ENCODE results near the gene IMP4. TPM values are rescaled to one million over a fixed set of nuclear protein-coding genes. Genes with fewer than 3 reads are reported as not detected.

The IMP4 gene
- total and polyA plus RNA-seq, 10 of the 15 experiments (the other 5 are each of a cell fraction or from before 2014, with no cell fraction given) = 41.4 to 242 (median 166) TPM

GRCh38 chr2:130372833-130373807, 30.4 kb downstream of the IMP4 start (continued):
- TF ChIP-seq MLLT1 (IDR thresholded peaks at IDR 0.05) (peak; percentile 39; the same call in 1 of the 2 replicates), MTA2 (IDR thresholded peaks at IDR 0.05; ENCODE audit: low read depth) (peak; percentile 30; the same call in 1 of the 2 replicates), NR2C1 (IDR thresholded peaks at IDR 0.05) (no peak), WRNIP1 (IDR thresholded peaks at IDR 0.05; ENCODE audit: borderline replicate concordance, low read depth, low read length) (no peak), BCL3 (IDR thresholded peaks at IDR 0.05; ENCODE audit: borderline replicate concordance, insufficient read depth, low read depth, low read length, poor library complexity, severe bottlenecking) (no peak), SUPT20H (IDR thresholded peaks at IDR 0.05; ENCODE audit: borderline replicate concordance, control insufficient read depth, low read depth, low read length) (no peak), ATF7 (IDR thresholded peaks at IDR 0.05; ENCODE audit: low read depth) (no peak), HSF1 (IDR thresholded peaks at IDR 0.05; ENCODE audit: low read depth, low read length) (no peak), RB1 (IDR thresholded peaks at IDR 0.05; ENCODE audit: borderline replicate concordance) (no peak), NFYB (IDR thresholded peaks at IDR 0.05; ENCODE audit: insufficient read depth, low read depth, low read length) (no peak), YBX1 (IDR thresholded peaks at IDR 0.05) (no peak), ZZZ3 (IDR thresholded peaks at IDR 0.05; ENCODE audit: control insufficient read depth, insufficient read length, low read depth) (no peak)

Data from GM12878 (cell line).